A549 (cell line): Measurements from ENCODE around the gene CDCA7L. TPM values are rescaled to one million over a fixed set of nuclear protein-coding genes. Genes with fewer than 3 reads are reported as not detected.

Experiments used
- ATAC-seq, 2 experiments: fragments of 200-7000 bp in 1 of 2; fragments of >200 bp in 1 of 2; cut with Nextera tagmentation in 1 of 2; cut with Tn5 transposase in 1 of 2; 3 replicates each; pipeline versions ENCODE4 v1.8.0 to v1.9.1; 2018 to 2020; ENCODE audit warnings: mild to moderate bottlenecking in 1 of 2, moderate library complexity in 1 of 2
- CTCF ChIA-PET: fragments of 300-600 bp; sonication (Branson Sonifier 250); formaldehyde crosslinking; extraction: SDS; loops from one replicate; lab custom pipeline; 2021; ENCODE audit warnings: antibody characterized with exemption, inconsistent platforms; lab: Yijun Ruan, JAX
- POLR2A ChIA-PET: fragments of 350-600 bp; formaldehyde crosslinking; extraction: SDS; loops from one replicate; lab custom pipeline; 2021; ENCODE audit warnings: antibody characterized with exemption, inconsistent platforms; lab: Yijun Ruan, JAX
- DNase-seq, 2 experiments: peaks; one replicate each; pipeline versions ENCODE4 v3.0.0 to v3.0.0-alpha.2; 2011 to 2016; ENCODE audit warnings: low read depth in 1 of 2, low spot score in 1 of 2
- FAIRE-seq: peaks from 2 replicates; lab custom pipeline; 2011; peaks lifted over from hg19 to GRCh38; lab: Jason Lieb, UNC
- H3K27ac ChIP-seq, 2 experiments: fragments of >200 bp; sonication (Bioruptor Twin); formaldehyde crosslinking; 3 replicates each; pipeline ENCODE4 v1.5.1; 2016 to 2017
- H3K4me1 ChIP-seq: fragments of >200 bp; sonication (Bioruptor Twin); formaldehyde crosslinking; 3 replicates; pipeline ENCODE4 v1.6.1; 2016
- H3K4me2 ChIP-seq: fragments of >200 bp; sonication (Bioruptor Twin); formaldehyde crosslinking; 3 replicates; pipeline ENCODE4 v1.6.1; 2016
- H3K4me3 ChIP-seq: fragments of >200 bp; sonication (Bioruptor Twin); formaldehyde crosslinking; 3 replicates; pipeline ENCODE4 v1.5.1; 2016
- H3K9me3 ChIP-seq: fragments of >200 bp; sonication (Bioruptor Twin); formaldehyde crosslinking; 3 replicates; pipeline ENCODE4 v1.6.1; 2016
- BHLHE40 ChIP-seq: IDR thresholded peaks from 2 replicates; pipeline ENCODE4 v1.6.1; 2012; ENCODE audit warnings: low read depth, low read length, inconsistent platforms
- CEBPB ChIP-seq, 2 experiments: fragments of >200 bp in 1 of 2; sonication (Bioruptor Twin) in 1 of 2; formaldehyde crosslinking in 1 of 2; IDR thresholded peaks; 2 replicates each; pipeline ENCODE4 v1.6.1; 2012 to 2016
- EHMT2 ChIP-seq: fragments of 200-600 bp; sonication (generic); IDR thresholded peaks from 2 replicates; pipeline ENCODE4 v1.6.1; 2016; ENCODE audit warnings: antibody characterized with exemption, low read depth, mild to moderate bottlenecking, moderate library complexity
- EP300 ChIP-seq, 2 experiments: fragments of >200 bp; sonication (Bioruptor Twin); formaldehyde crosslinking; IDR thresholded peaks; 2 replicates in 1 of 2; 3 replicates in 1 of 2; pipeline ENCODE4 v1.6.1; 2016 to 2017
- FOSB ChIP-seq: fragments of 250-450 bp; sonication (Bioruptor Pico); IDR thresholded peaks from 2 replicates; pipeline ENCODE4 v1.5.0; 2020; ENCODE audit warnings: mild to moderate bottlenecking, moderate library complexity
- HOXB13 ChIP-seq: fragments of 250-450 bp; sonication (Bioruptor Pico); IDR thresholded peaks from 2 replicates; pipeline ENCODE4 v1.5.0; 2020; ENCODE audit warnings: low read depth, mild to moderate bottlenecking, moderate library complexity
- HOXB5 ChIP-seq: fragments of 250-450 bp; sonication (Bioruptor Pico); IDR thresholded peaks from 2 replicates; pipeline ENCODE4 v1.5.0; 2020; ENCODE audit warnings: mild to moderate bottlenecking, moderate library complexity
- MAFK ChIP-seq: fragments of 450-650 bp; IDR thresholded peaks from 2 replicates; pipeline ENCODE4 v1.6.1; 2014; ENCODE audit not compliant: partially characterized antibody
- NPAS2 ChIP-seq: fragments of 250-450 bp; sonication (Bioruptor Pico); IDR thresholded peaks from 2 replicates; pipeline ENCODE4 v1.8.0; 2022; ENCODE audit warnings: mild to moderate bottlenecking, moderate library complexity, borderline replicate concordance
- PHF8 ChIP-seq: fragments of 200-600 bp; sonication (generic); IDR thresholded peaks from 2 replicates; pipeline ENCODE4 v1.6.1; 2016; ENCODE audit warnings: low read depth, mild to moderate bottlenecking, antibody characterized with exemption, moderate library complexity, borderline replicate concordance
- RAD21 ChIP-seq, 2 experiments: fragments of >200 bp in 1 of 2; sonication (Bioruptor Twin) in 1 of 2; formaldehyde crosslinking in 1 of 2; IDR thresholded peaks in 1 of 2; conservative IDR thresholded peaks in 1 of 2; 2 replicates in 1 of 2; 3 replicates in 1 of 2; pipeline ENCODE4 v1.6.1; 2012 to 2018; ENCODE audit warnings: inconsistent platforms in 1 of 2
- RCOR1 ChIP-seq: fragments of 150-350 bp; IDR thresholded peaks from 2 replicates; pipeline ENCODE4 v1.6.1; 2014; ENCODE audit warnings: antibody characterized with exemption, low read length, low read depth
- SMC3 ChIP-seq: fragments of >200 bp; sonication (Bioruptor Twin); formaldehyde crosslinking; IDR thresholded peaks from 3 replicates; pipeline ENCODE4 v1.6.1; 2018; ENCODE audit warnings: inconsistent platforms
- SREBF2 ChIP-seq: fragments of 450-650 bp; IDR thresholded peaks from 2 replicates; pipeline ENCODE4 v1.6.1; 2014; ENCODE audit warnings: mild to moderate bottlenecking, moderate library complexity
- WGBS: methylation state at CpG from one replicate; pipeline ENCODE4 v1.1.6; 2017; ENCODE audit errors: missing lambda C conversion rate; 5-methylcytosine and 5-hydroxymethylcytosine counted together
- polyA plus RNA-seq, 4 experiments: library from polyadenylated mRNA; depleted of rRNA in 3 of 4; stranded (reverse); fragments of >200 nt; fragmentation: RNase III in 1 of 4; extraction: RNeasy Plus Mini Kit Qiagen cat#74134 plus additional on column Dnase treatment in 1 of 4; gene quantifications; 2 replicates in 3 of 4; 3 replicates in 1 of 4; pipeline ENCODE4 v1.2.3, GENCODE V29; 2011 to 2017
- TF ChIP-seq, protein P1 (sequence below): fragments of >200 bp; sonication (Bioruptor Twin); formaldehyde crosslinking; IDR thresholded peaks from 2 replicates; pipeline ENCODE4 v1.6.1; 2016

Gene CDCA7L
- polyA plus RNA-seq, 2 of the 4 experiments (the other 2 are of a cell fraction): 20.8 to 27.8 TPM

- H3K27ac ChIP-seq: no peak overlapping the region
- TF ChIP-seq PHF8: no peak
- TF ChIP-seq, protein P1, sequence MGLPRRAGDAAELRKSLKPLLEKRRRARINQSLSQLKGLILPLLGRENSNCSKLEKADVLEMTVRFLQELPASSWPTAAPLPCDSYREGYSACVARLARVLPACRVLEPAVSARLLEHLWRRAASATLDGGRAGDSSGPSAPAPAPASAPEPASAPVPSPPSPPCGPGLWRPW: no peak
- no peak for TF ChIP-seq EP300 (IDR thresholded peaks at IDR 0.05)
- no peak for TF ChIP-seq HOXB13 (CRISPR knock-in tag)
- TF ChIP-seq HOXB5 (CRISPR knock-in tag): no peak
- no peak for TF ChIP-seq BHLHE40
- ATAC-seq (no peak), DNase-seq (no peak), FAIRE-seq (no peak)
- H3K4me2 ChIP-seq: no peak overlapping the region
- CTCF ChIA-PET: no interaction called here
- no peaks in the 10 kb centered on the region for H3K9me3 ChIP-seq
- 60% methylated on average over 6 of the region's 6 CpGs for WGBS
- no peaks in the 10 kb centered on the region for H3K4me1 ChIP-seq
- H3K4me3 ChIP-seq: no peak overlapping the region
- POLR2A ChIA-PET: no interaction called here
Observed at GRCh38 chr7:21910253-21910652, 35.4 kb downstream of the CDCA7L start.

- ATAC-seq (no peak), FAIRE-seq (no peak), DNase-seq (no peak)
- Histone ChIP-seq H3K4me2 (no peak overlapping the region), H3K27ac (no peak overlapping the region), H3K9me3 (no peaks in the 10 kb centered on the region), H3K4me1 (no peaks in the 10 kb centered on the region), H3K4me3 (no peak overlapping the region)
- POLR2A ChIA-PET: no interaction called here
- CTCF ChIA-PET: interaction anchor here (1.0 kb wide), 1 partner anchor 17 kb away, joined by 3 read pairs; no protein-coding TSS in a partner anchor
- WGBS: 61% methylated on average over 5 of the region's 5 CpGs
- TF ChIP-seq MAFK: peak; percentile 42
- TF ChIP-seq SMC3: no peak
Observed at GRCh38 chr7:21908746-21909145, 37.0 kb downstream of the CDCA7L start.

GRCh38 chr7:21903020-21903786 is 42.5 kb downstream of the CDCA7L start:
- 71% methylated on average over 14 of the region's 14 CpGs for WGBS
- FAIRE-seq (no peak), ATAC-seq (no peak), DNase-seq (no peak)
- CTCF ChIA-PET: interaction anchor here (1.0 kb wide), 1 partner anchor 27 kb away, joined by 3 read pairs; no protein-coding TSS in a partner anchor
- no peaks in the 10 kb centered on the region for H3K9me3 ChIP-seq
- TF ChIP-seq FOSB (CRISPR knock-in tag): no peak
- no peak for TF ChIP-seq RAD21 (conservative IDR thresholded peaks at IDR 0.05 in 1 of 2, IDR thresholded peaks at IDR 0.05 in 1 of 2)
- TF ChIP-seq EHMT2: no peak
- H3K4me1 ChIP-seq: no peaks in the 10 kb centered on the region
- POLR2A ChIA-PET: no interaction called here
- no peak overlapping the region for H3K27ac ChIP-seq
- no peak overlapping the region for H3K4me3 ChIP-seq
- H3K4me2 ChIP-seq: no peak overlapping the region

GRCh38 chr7:21902240-21902639 is 43.5 kb downstream of the CDCA7L start:
- H3K4me2 ChIP-seq: no peak overlapping the region
- no peaks in the 10 kb centered on the region for H3K9me3 ChIP-seq
- CTCF ChIA-PET: no interaction called here
- TF ChIP-seq SREBF2: no peak
- no peak for FAIRE-seq
- no peak overlapping the region for H3K4me3 ChIP-seq
- no peaks in the 10 kb centered on the region for H3K4me1 ChIP-seq
- 37% methylated on average over 5 of the region's 5 CpGs for WGBS
- DNase-seq: peak in 1 of 2 experiments; percentile 3
- POLR2A ChIA-PET: no interaction called here
- H3K27ac ChIP-seq: no peak overlapping the region
- no peak for ATAC-seq

DNA sequence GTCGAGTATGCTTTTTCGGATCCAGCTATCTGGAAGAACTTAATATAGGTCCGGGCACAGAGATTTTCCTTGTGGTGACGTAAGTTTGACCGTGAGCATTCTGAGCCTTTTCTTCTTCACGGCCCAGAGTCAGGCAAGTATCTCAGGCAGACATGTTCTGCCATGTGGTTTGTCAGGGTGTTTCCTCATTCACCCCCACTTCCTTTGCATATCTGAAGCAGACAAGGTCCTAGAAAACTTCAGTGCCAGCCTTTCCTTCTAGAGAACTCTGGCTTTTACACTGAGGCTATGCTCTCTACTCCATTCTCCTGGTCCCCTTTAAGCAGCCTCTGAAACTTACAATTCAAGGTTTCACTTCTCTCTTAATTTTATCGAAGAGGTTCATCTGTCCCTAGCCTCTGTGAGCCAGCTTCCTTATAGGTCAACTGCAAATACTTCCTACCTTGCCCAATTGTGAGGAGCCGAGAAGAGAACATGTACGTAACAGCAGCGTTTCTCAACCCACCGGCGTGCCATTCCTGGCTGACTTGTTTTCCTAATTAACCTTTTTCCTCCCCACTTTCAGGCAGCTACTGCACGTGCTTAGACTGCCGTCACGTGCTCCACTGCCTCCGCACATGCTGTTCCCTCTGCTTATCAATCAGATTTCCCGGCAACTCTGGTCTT is 47.3 kb downstream of the CDCA7L start:
- ChIA-PET POLR2A (no interaction called here), CTCF (no interaction called here)
- no peak for FAIRE-seq
- no peaks in the 10 kb centered on the region for H3K9me3 ChIP-seq
- H3K4me2 ChIP-seq: no peak overlapping the region
- no peak overlapping the region for H3K27ac ChIP-seq
- TF ChIP-seq HOXB5 (CRISPR knock-in tag) (no peak), EHMT2 (no peak), CEBPB (IDR thresholded peaks at IDR 0.05) (no peak), RCOR1 (no peak), NPAS2 (CRISPR knock-in tag) (no peak)
- TF ChIP-seq, all 56 proteins: peak for 0
- no peaks in the 10 kb centered on the region for H3K4me1 ChIP-seq
- DNase-seq (no peak), ATAC-seq (no peak)
- H3K4me3 ChIP-seq: no peak overlapping the region
- 83% methylated on average over 17 of the region's 17 CpGs for WGBS
